HepG2 (cell line): ENCODE measurements around the gene C20orf204. TPM values are rescaled to one million over a fixed set of nuclear protein-coding genes. Genes with fewer than 3 reads are reported as not detected.

Experiments
- AGO2 ChIP-seq: fragments of 200-400 bp; formaldehyde crosslinking; optimal IDR thresholded peaks from 2 replicates; pipeline ENCODE3; 2017; ENCODE audit warnings: mild to moderate bottlenecking, low read depth, low read length, moderate library complexity
- CSRNP1 ChIP-seq: sonication (generic); formaldehyde crosslinking; IDR thresholded peaks from 2 replicates; pipeline ENCODE4 v1.8.1; 2023; ENCODE audit warnings: mild to moderate bottlenecking, missing genetic modification reagents
- CTCF ChIP-seq: sonication (generic); formaldehyde crosslinking; IDR thresholded peaks from 2 replicates; pipeline ENCODE4 v1.5.0; 2020; ENCODE audit warnings: mild to moderate bottlenecking, missing genetic modification reagents, moderate library complexity
- HNRNPH1 ChIP-seq: fragments of 200-400 bp; formaldehyde crosslinking; optimal IDR thresholded peaks from 2 replicates; pipeline ENCODE3; 2017; ENCODE audit warnings: mild to moderate bottlenecking, low read depth, low read length
- MAFG ChIP-seq: sonication (generic); formaldehyde crosslinking; IDR thresholded peaks from 2 replicates; pipeline ENCODE4 v1.5.1; 2020; ENCODE audit warnings: mild to moderate bottlenecking, missing genetic modification reagents
- MAZ ChIP-seq, 2 experiments: sonication (generic) in 1 of 2; formaldehyde crosslinking in 1 of 2; IDR thresholded peaks; 2 replicates each; pipeline versions ENCODE4 v1.5.0 to v1.6.1; 2012 to 2020; ENCODE audit warnings: low read depth in 2 of 2, mild to moderate bottlenecking in 2 of 2, borderline replicate concordance in 1 of 2, improper control_type of control experiment in 1 of 2, low read length in 1 of 2, missing genetic modification reagents in 1 of 2, moderate library complexity in 1 of 2
- POLR2G ChIP-seq: fragments of 200-400 bp; formaldehyde crosslinking; IDR thresholded peaks from 2 replicates; pipeline ENCODE4 v1.6.1; 2018; ENCODE audit warnings: mild to moderate bottlenecking, low read depth, low read length, moderate library complexity
- ZBTB4 ChIP-seq: sonication (generic); formaldehyde crosslinking; IDR thresholded peaks from 2 replicates; pipeline ENCODE4 v1.4.0; 2020; ENCODE audit warnings: missing genetic modification reagents, mild to moderate bottlenecking, borderline replicate concordance
- ZC3H13 ChIP-seq: sonication (generic); formaldehyde crosslinking; IDR thresholded peaks from 2 replicates; pipeline ENCODE4 v1.8.1; 2023; ENCODE audit warnings: mild to moderate bottlenecking, missing genetic modification reagents, moderate library complexity
- ZNF343 ChIP-seq: sonication (generic); formaldehyde crosslinking; IDR thresholded peaks from 2 replicates; pipeline ENCODE4 v1.4.0; 2020; ENCODE audit warnings: mild to moderate bottlenecking, missing genetic modification reagents
- polyA plus RNA-seq, 8 experiments: library from polyadenylated mRNA; depleted of rRNA in 3 of 8; stranded (reverse) in 7 of 8; unstranded in 1 of 8; fragments of >200 nt; fragmentation: Illumina TruSeq in 4 of 8; extraction: Trizol in 4 of 8; gene quantifications; 2 replicates each; pipeline versions ENCODE4 v1.2.1 to v1.2.3, GENCODE V29; 2011 to 2016; ENCODE audit warnings: low read depth in 4 of 8, missing spikeins in 1 of 8, mixed read lengths in 1 of 8; ENCODE audit not compliant: insufficient read depth in 1 of 8
- total RNA-seq, 5 experiments: library from RNA; depleted of rRNA; stranded (reverse); fragments of >200 nt; fragmentation: Illumina TruSeq; extraction: Trizol; gene quantifications; 2 replicates each; pipeline ENCODE4 v1.2.3, GENCODE V29; 2016; ENCODE audit warnings: low read depth in 1 of 5
- TF ChIP-seq, protein P1 (sequence below): sonication (generic); formaldehyde crosslinking; IDR thresholded peaks from 2 replicates; pipeline ENCODE4 v1.5.1; 2020; ENCODE audit warnings: mild to moderate bottlenecking, missing genetic modification reagents, moderate library complexity
- TF ChIP-seq, protein P2 (sequence below): sonication (generic); formaldehyde crosslinking; IDR thresholded peaks from 2 replicates; pipeline ENCODE4 v1.4.0; 2020; ENCODE audit warnings: missing genetic modification reagents

Gene C20orf204
- total and polyA plus RNA-seq, 2 of the 13 experiments (the other 11 are each of a cell fraction or from before 2014, with no cell fraction given), result 22.1 to 80.0 TPM

DNA sequence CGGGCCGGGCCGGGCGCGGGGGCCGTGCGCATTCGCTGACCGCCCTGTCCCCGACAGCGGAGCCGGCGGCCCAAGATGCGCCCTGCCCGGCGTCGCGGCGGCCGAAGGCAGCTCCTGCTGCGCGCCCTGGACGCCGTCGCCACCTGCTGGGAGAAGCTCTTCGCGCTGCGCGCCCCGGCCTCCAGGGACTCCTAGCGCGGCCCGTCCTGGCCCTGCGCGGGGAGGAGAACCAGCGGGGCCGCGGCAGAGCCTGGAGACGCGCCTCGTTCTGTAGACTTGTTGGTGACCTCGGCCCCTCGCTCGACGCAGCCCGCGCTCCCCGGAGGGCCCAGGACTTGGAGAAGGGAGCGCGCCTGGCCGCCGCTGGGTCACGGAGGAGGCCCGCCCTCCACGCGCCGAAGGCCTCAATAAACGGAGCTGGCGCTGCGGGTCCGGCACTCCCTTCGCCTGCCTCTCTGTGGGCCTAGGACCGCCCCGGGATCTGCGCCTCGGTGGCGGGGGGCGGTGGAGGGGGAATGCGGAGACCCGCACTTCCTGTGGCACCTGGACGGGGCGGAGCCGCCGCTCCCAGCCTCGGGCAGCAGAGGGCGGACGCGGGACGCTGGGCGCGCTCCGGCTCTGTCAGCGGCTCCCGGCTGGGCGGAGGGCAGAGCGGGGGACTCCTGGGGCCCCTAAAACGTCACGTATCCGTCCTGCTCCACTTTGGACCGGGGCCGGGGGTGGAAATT lies 2.7 kb downstream of the C20orf204 start (continued):
- TF ChIP-seq CTCF (CRISPR knock-in tag) (peak; percentile 27; the same call in 1 of the 2 replicates), ZBTB4 (CRISPR knock-in tag) (0 out of 2 replicates have a peak, but pooled peaks have one; percentile 8), ZNF343 (CRISPR knock-in tag) (0 out of 2 replicates have a peak, but pooled peaks have one; percentile 34), CSRNP1 (0 out of 2 replicates have a peak, but pooled peaks have one; percentile 37), MAZ (IDR thresholded peaks at IDR 0.05; ENCODE audit: borderline replicate concordance, low read depth, low read length) (no peak), MAZ (CRISPR knock-in tag; IDR thresholded peaks at IDR 0.05; ENCODE audit: low read depth) (0 out of 2 replicates have a peak, but pooled peaks have one; percentile 25), MAFG (CRISPR knock-in tag) (no peak), POLR2G (0 out of 2 replicates have a peak, but pooled peaks have one; percentile 4), HNRNPH1 (no peak), ZC3H13 (CRISPR knock-in tag) (0 out of 2 replicates have a peak, but pooled peaks have one; percentile 23), AGO2 (peak; percentile 97)
- TF ChIP-seq, protein P1, sequence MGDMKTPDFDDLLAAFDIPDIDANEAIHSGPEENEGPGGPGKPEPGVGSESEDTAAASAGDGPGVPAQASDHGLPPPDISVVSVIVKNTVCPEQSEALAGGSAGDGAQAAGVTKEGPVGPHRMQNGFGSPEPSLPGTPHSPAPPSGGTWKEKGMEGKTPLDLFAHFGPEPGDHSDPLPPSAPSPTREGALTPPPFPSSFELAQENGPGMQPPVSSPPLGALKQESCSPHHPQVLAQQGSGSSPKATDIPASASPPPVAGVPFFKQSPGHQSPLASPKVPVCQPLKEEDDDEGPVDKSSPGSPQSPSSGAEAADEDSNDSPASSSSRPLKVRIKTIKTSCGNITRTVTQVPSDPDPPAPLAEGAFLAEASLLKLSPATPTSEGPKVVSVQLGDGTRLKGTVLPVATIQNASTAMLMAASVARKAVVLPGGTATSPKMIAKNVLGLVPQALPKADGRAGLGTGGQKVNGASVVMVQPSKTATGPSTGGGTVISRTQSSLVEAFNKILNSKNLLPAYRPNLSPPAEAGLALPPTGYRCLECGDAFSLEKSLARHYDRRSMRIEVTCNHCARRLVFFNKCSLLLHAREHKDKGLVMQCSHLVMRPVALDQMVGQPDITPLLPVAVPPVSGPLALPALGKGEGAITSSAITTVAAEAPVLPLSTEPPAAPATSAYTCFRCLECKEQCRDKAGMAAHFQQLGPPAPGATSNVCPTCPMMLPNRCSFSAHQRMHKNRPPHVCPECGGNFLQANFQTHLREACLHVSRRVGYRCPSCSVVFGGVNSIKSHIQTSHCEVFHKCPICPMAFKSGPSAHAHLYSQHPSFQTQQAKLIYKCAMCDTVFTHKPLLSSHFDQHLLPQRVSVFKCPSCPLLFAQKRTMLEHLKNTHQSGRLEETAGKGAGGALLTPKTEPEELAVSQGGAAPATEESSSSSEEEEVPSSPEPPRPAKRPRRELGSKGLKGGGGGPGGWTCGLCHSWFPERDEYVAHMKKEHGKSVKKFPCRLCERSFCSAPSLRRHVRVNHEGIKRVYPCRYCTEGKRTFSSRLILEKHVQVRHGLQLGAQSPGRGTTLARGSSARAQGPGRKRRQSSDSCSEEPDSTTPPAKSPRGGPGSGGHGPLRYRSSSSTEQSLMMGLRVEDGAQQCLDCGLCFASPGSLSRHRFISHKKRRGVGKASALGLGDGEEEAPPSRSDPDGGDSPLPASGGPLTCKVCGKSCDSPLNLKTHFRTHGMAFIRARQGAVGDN (CRISPR knock-in tag), result peak; percentile 3; the same call in 1 of the 2 replicates
- TF ChIP-seq, protein P2, sequence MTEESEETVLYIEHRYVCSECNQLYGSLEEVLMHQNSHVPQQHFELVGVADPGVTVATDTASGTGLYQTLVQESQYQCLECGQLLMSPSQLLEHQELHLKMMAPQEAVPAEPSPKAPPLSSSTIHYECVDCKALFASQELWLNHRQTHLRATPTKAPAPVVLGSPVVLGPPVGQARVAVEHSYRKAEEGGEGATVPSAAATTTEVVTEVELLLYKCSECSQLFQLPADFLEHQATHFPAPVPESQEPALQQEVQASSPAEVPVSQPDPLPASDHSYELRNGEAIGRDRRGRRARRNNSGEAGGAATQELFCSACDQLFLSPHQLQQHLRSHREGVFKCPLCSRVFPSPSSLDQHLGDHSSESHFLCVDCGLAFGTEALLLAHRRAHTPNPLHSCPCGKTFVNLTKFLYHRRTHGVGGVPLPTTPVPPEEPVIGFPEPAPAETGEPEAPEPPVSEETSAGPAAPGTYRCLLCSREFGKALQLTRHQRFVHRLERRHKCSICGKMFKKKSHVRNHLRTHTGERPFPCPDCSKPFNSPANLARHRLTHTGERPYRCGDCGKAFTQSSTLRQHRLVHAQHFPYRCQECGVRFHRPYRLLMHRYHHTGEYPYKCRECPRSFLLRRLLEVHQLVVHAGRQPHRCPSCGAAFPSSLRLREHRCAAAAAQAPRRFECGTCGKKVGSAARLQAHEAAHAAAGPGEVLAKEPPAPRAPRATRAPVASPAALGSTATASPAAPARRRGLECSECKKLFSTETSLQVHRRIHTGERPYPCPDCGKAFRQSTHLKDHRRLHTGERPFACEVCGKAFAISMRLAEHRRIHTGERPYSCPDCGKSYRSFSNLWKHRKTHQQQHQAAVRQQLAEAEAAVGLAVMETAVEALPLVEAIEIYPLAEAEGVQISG (CRISPR knock-in tag), result 0 out of 2 replicates have a peak, but pooled peaks have one; percentile 33
